GM12878 (cell line): ENCODE measurements around the gene AKAP9. TPM values are rescaled to one million over a fixed set of nuclear protein-coding genes. Genes with fewer than 3 reads are reported as not detected.

Experiments
- ATAC-seq: fragments of 200-7000 bp; cut with Tn5 transposase; 3 replicates; pipeline ENCODE4 v1.9.1; 2020; ENCODE audit warnings: mild to moderate bottlenecking, moderate library complexity
- BruUV-seq: library from RNA; stranded (reverse); fragments of 400-500 nt; replicated peaks from 2 replicates; lab custom pipeline; 2021; lab: Mats Ljungman, UMichigan
- CTCF ChIA-PET: fragments of 300-600 bp; sonication (Branson Sonifier 250); formaldehyde crosslinking; extraction: SDS; loops from one replicate; lab custom pipeline; 2021; ENCODE audit warnings: inconsistent platforms; lab: Yijun Ruan, JAX
- POLR2A ChIA-PET: fragments of 350-600 bp; formaldehyde crosslinking; extraction: SDS; loops from one replicate; lab custom pipeline; 2021; ENCODE audit warnings: inconsistent platforms; lab: Charles Lee
- RAD21 ChIA-PET: fragments of 300-600 bp; sonication (Branson Sonifier 250); formaldehyde crosslinking; loops from one replicate; lab custom pipeline; 2023; ENCODE audit warnings: antibody characterized with exemption; ENCODE audit not compliant: unreplicated experiment; lab: Charles Lee
- SMC1A ChIA-PET: fragments of 300-600 bp; sonication (Branson Sonifier 250); formaldehyde crosslinking; loops from one replicate; lab custom pipeline; 2023; ENCODE audit not compliant: unreplicated experiment, uncharacterized antibody; lab: Charles Lee
- DNase-seq: peaks from one replicate; pipeline ENCODE4 v3.0.0-alpha.2; 2011; ENCODE audit warnings: low read depth, low spot score
- FAIRE-seq: peaks from 3 replicates; lab custom pipeline; 2011; peaks lifted over from hg19 to GRCh38; lab: Jason Lieb, UNC
- H2AFZ ChIP-seq: 2 replicates; pipeline ENCODE4 v1.6.0; 2011; ENCODE audit warnings: low read depth, low read length, control low read depth; ENCODE audit not compliant: control insufficient read depth
- H3K27ac ChIP-seq: 2 replicates; pipeline ENCODE4 v1.5.1; 2011; ENCODE audit warnings: control low read depth; ENCODE audit not compliant: control insufficient read depth, insufficient read depth
- H3K27me3 ChIP-seq, 2 experiments: replicated peaks in 1 of 2; 2 replicates each; pipeline versions ENCODE4 v1.6.0 to v1.6.1; 2011; ENCODE audit warnings: low read length in 1 of 2; ENCODE audit not compliant: control insufficient read depth in 2 of 2, insufficient read depth in 2 of 2
- H3K36me3 ChIP-seq, 2 experiments: 2 replicates each; pipeline ENCODE4 v1.5.1; 2011; ENCODE audit warnings: low read length in 1 of 2; ENCODE audit not compliant: control insufficient read depth in 2 of 2, insufficient read depth in 2 of 2
- H3K4me1 ChIP-seq: 2 replicates; pipeline ENCODE4 v1.6.1; 2011; ENCODE audit warnings: mild to moderate bottlenecking, low read length, moderate library complexity, mixed read lengths; ENCODE audit not compliant: control insufficient read depth, insufficient read depth
- H3K4me2 ChIP-seq: 2 replicates; pipeline ENCODE4 v1.6.0; 2011; ENCODE audit warnings: control low read depth; ENCODE audit not compliant: control insufficient read depth, insufficient read depth
- H3K4me3 ChIP-seq: fragments of 200-600 bp; sonication (generic); 2 replicates; pipeline ENCODE4 v1.5.1; 2016
- H3K79me2 ChIP-seq: 2 replicates; pipeline ENCODE4 v1.6.0; 2011; ENCODE audit warnings: low read length; ENCODE audit not compliant: control insufficient read depth, insufficient read depth
- H3K9ac ChIP-seq: 2 replicates; pipeline ENCODE4 v1.8.0; 2011; ENCODE audit warnings: low read length, control low read depth, mixed read lengths; ENCODE audit not compliant: control insufficient read depth, insufficient read depth
- H3K9me3 ChIP-seq: replicated peaks from 3 replicates; pipeline ENCODE4 v1.5.1; 2011; ENCODE audit warnings: mild to moderate bottlenecking, low read length; ENCODE audit not compliant: control insufficient read depth, insufficient read depth
- H4K20me1 ChIP-seq: 2 replicates; pipeline ENCODE4 v1.6.0; 2011; ENCODE audit not compliant: control insufficient read depth, insufficient read depth
- BRCA1 ChIP-seq: IDR thresholded peaks from 2 replicates; pipeline ENCODE4 v1.6.1; 2011; ENCODE audit warnings: low read depth, low read length, improper control_type of control experiment
- IKZF1 ChIP-seq: fragments of 450-650 bp; conservative IDR thresholded peaks from 2 replicates; pipeline ENCODE4 v1.6.1; 2017; ENCODE audit warnings: antibody characterized with exemption, mild to moderate bottlenecking
- KLF5 ChIP-seq: fragments of 450-650 bp; IDR thresholded peaks from 2 replicates; pipeline ENCODE4 v1.6.1; 2014; ENCODE audit warnings: mild to moderate bottlenecking; ENCODE audit not compliant: partially characterized antibody
- MEF2A ChIP-seq: IDR thresholded peaks from 2 replicates; pipeline ENCODE4 v1.6.1; 2011; ENCODE audit warnings: low read depth, mild to moderate bottlenecking, low read length, moderate library complexity; ENCODE audit not compliant: insufficient read depth
- POU2F2 ChIP-seq: IDR thresholded peaks from 3 replicates; pipeline ENCODE4 v1.6.1; 2011; ENCODE audit warnings: low read depth, mild to moderate bottlenecking, low read length, borderline replicate concordance
- STAT3 ChIP-seq: IDR thresholded peaks from 2 replicates; pipeline ENCODE4 v1.6.1; 2011; ENCODE audit warnings: low read depth, low read length, improper control_type of control experiment
- SUPT20H ChIP-seq: IDR thresholded peaks from 2 replicates; pipeline ENCODE4 v1.6.1; 2011; ENCODE audit warnings: low read depth, mild to moderate bottlenecking, low read length, moderate library complexity, borderline replicate concordance; ENCODE audit not compliant: control insufficient read depth
- TBL1XR1 ChIP-seq: IDR thresholded peaks from 2 replicates; pipeline ENCODE4 v1.6.1; 2012; ENCODE audit warnings: low read depth, low read length, improper control_type of control experiment
- TCF12 ChIP-seq: IDR thresholded peaks from 2 replicates; pipeline ENCODE4 v1.6.1; 2011; ENCODE audit warnings: low read depth, mild to moderate bottlenecking, low read length
- ZBTB33 ChIP-seq: fragments of 450-650 bp; IDR thresholded peaks from 2 replicates; pipeline ENCODE4 v1.6.1; 2017; ENCODE audit warnings: mild to moderate bottlenecking
- WGBS: methylation state at CpG from one replicate; pipeline ENCODE4 v1.1.6; 2016; ENCODE audit warnings: low lambda C conversion rate; ENCODE audit not compliant: insufficient replicate concordance, insufficient coverage; ENCODE audit errors: missing lambda C conversion rate; 5-methylcytosine and 5-hydroxymethylcytosine counted together
- in situ Hi-C: fragments of 300-500 bp; cut with MboI; formaldehyde crosslinking; loops from 9 replicates; pipeline ENCODE4 v1.14.3; 2018; ENCODE audit warnings: mixed read lengths
- intact Hi-C: fragments of 100-400 bp; cut with micrococcal nuclease; formaldehyde crosslinking; loops from one replicate; pipeline ENCODE4 v1.14.2; 2022; ENCODE audit not compliant: unreplicated experiment
- polyA plus RNA-seq, 11 experiments: library from polyadenylated mRNA; depleted of rRNA in 4 of 11; unstranded in 6 of 11; stranded (reverse) in 5 of 11; fragments of >200 nt; fragmentation: Nextera tagmentation in 4 of 11; fragmentation: Illumina TruSeq in 1 of 11; extraction: Ambion mirVana in 4 of 11; extraction: Trizol in 1 of 11; gene quantifications; 1 replicate in 1 of 11; 2 replicates in 10 of 11; pipeline versions ENCODE4 v1.2.1 to v1.2.3, GENCODE V29; 2011 to 2016; ENCODE audit warnings: inconsistent platforms in 2 of 11, missing spikeins in 2 of 11, low read depth in 1 of 11
- total RNA-seq, 4 experiments: library from RNA; depleted of rRNA in 3 of 4; stranded (reverse); fragments of >200 nt in 3 of 4; fragmentation: Illumina TruSeq in 1 of 4; extraction: Trizol in 1 of 4; gene quantifications; 2 replicates each; pipeline versions ENCODE4 v1.2.1 to v1.2.3, GENCODE V29; 2013 to 2021
- TF ChIP-seq, protein P1 (sequence below): fragments of 450-650 bp; formaldehyde crosslinking; IDR thresholded peaks from 2 replicates; pipeline ENCODE4 v1.4.0; 2020; ENCODE audit warnings: mild to moderate bottlenecking, moderate library complexity
- TF ChIP-seq, protein P2 (sequence below): fragments of 450-650 bp; IDR thresholded peaks from 2 replicates; pipeline ENCODE4 v1.6.1; 2017; ENCODE audit warnings: mild to moderate bottlenecking, moderate library complexity

The AKAP9 gene
- total and polyA plus RNA-seq, 10 of the 15 experiments (the other 5 are each of a cell fraction or from before 2014, with no cell fraction given) = 21.1 to 62.8 (median 31.6) TPM

GRCh38 chr7:91962419-91962818 is 21.8 kb downstream of the AKAP9 start:
- 94% methylated on average over 3 of the region's 3 CpGs for WGBS
- Histone ChIP-seq H3K27ac (no peak overlapping the region), H3K4me2 (no peak overlapping the region), H3K36me3 (no peaks in the 10 kb centered on the region), H3K27me3 (no peaks in the 10 kb centered on the region), H2AFZ (no peak overlapping the region), H3K4me1 (no peaks in the 10 kb centered on the region), H3K9me3 (peaks cover 3% of the 10 kb centered on the region), H4K20me1 (no peaks in the 10 kb centered on the region), H3K9ac (no peak overlapping the region), H3K79me2 (peaks cover 1% of the 10 kb centered on the region), H3K4me3 (no peak overlapping the region)
- intact Hi-C loops (no loop called here), in situ Hi-C loops (no loop called here)
- ChIA-PET RAD21 (no interaction called here), CTCF (interaction anchor here (1.0 to 1.4 kb wide), 2 partner anchors 9 to 485 kb away, joined by 3 to 4 read pairs; partner anchors contain the start of gene GATAD1), POLR2A (no interaction called here), SMC1A (interaction anchor here (0.7 kb wide), 1 partner anchor 10 kb away, joined by 3 read pairs; no protein-coding TSS in a partner anchor)
- DNase-seq (no peak), FAIRE-seq (no peak), ATAC-seq (no peak)
- BruUV-seq = no TSS peak
- TF ChIP-seq TBL1XR1 (no peak), KLF5 (no peak), ZBTB33 (no peak), IKZF1 (no peak), SUPT20H (no peak), TCF12 (no peak), MEF2A (no peak), BRCA1 (no peak), STAT3 (no peak), POU2F2 (no peak)
- TF ChIP-seq, protein P1, sequence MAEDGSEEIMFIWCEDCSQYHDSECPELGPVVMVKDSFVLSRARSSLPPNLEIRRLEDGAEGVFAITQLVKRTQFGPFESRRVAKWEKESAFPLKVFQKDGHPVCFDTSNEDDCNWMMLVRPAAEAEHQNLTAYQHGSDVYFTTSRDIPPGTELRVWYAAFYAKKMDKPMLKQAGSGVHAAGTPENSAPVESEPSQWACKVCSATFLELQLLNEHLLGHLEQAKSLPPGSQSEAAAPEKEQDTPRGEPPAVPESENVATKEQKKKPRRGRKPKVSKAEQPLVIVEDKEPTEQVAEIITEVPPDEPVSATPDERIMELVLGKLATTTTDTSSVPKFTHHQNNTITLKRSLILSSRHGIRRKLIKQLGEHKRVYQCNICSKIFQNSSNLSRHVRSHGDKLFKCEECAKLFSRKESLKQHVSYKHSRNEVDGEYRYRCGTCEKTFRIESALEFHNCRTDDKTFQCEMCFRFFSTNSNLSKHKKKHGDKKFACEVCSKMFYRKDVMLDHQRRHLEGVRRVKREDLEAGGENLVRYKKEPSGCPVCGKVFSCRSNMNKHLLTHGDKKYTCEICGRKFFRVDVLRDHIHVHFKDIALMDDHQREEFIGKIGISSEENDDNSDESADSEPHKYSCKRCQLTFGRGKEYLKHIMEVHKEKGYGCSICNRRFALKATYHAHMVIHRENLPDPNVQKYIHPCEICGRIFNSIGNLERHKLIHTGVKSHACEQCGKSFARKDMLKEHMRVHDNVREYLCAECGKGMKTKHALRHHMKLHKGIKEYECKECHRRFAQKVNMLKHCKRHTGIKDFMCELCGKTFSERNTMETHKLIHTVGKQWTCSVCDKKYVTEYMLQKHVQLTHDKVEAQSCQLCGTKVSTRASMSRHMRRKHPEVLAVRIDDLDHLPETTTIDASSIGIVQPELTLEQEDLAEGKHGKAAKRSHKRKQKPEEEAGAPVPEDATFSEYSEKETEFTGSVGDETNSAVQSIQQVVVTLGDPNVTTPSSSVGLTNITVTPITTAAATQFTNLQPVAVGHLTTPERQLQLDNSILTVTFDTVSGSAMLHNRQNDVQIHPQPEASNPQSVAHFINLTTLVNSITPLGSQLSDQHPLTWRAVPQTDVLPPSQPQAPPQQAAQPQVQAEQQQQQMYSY = no peak
- TF ChIP-seq, protein P2, sequence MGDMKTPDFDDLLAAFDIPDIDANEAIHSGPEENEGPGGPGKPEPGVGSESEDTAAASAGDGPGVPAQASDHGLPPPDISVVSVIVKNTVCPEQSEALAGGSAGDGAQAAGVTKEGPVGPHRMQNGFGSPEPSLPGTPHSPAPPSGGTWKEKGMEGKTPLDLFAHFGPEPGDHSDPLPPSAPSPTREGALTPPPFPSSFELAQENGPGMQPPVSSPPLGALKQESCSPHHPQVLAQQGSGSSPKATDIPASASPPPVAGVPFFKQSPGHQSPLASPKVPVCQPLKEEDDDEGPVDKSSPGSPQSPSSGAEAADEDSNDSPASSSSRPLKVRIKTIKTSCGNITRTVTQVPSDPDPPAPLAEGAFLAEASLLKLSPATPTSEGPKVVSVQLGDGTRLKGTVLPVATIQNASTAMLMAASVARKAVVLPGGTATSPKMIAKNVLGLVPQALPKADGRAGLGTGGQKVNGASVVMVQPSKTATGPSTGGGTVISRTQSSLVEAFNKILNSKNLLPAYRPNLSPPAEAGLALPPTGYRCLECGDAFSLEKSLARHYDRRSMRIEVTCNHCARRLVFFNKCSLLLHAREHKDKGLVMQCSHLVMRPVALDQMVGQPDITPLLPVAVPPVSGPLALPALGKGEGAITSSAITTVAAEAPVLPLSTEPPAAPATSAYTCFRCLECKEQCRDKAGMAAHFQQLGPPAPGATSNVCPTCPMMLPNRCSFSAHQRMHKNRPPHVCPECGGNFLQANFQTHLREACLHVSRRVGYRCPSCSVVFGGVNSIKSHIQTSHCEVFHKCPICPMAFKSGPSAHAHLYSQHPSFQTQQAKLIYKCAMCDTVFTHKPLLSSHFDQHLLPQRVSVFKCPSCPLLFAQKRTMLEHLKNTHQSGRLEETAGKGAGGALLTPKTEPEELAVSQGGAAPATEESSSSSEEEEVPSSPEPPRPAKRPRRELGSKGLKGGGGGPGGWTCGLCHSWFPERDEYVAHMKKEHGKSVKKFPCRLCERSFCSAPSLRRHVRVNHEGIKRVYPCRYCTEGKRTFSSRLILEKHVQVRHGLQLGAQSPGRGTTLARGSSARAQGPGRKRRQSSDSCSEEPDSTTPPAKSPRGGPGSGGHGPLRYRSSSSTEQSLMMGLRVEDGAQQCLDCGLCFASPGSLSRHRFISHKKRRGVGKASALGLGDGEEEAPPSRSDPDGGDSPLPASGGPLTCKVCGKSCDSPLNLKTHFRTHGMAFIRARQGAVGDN = no peak
